Measurements from ENCODE around the gene ASPHD1.
"Not testable (repeated sequence)": the region's sequence is repeated elsewhere in the genome, so short reads cannot be mapped to it uniquely, and the experiment has no call there.

ASPHD1 gene

DNA sequence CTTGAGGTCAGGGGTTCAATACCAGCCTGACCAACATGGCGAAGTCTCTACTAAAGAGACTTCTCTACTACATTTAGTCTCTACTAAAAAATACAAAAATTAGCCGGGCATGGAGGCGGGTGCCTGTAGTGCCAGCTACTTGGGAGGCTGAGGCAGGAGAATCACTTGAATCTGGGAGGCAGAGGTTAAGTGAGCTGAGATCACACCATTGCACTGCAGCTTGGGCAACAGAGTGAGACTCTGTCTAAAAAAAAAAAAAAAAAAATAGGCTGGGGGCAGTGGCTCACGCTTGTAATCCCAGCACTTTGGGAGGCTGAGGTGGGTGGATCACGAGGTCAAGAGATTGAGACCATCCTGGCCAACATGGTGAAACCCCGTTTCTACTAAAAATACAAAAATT is 9.6 kb downstream of the ASPHD1 start:
- DNase-seq, result not testable (repeated sequence)

DNA sequence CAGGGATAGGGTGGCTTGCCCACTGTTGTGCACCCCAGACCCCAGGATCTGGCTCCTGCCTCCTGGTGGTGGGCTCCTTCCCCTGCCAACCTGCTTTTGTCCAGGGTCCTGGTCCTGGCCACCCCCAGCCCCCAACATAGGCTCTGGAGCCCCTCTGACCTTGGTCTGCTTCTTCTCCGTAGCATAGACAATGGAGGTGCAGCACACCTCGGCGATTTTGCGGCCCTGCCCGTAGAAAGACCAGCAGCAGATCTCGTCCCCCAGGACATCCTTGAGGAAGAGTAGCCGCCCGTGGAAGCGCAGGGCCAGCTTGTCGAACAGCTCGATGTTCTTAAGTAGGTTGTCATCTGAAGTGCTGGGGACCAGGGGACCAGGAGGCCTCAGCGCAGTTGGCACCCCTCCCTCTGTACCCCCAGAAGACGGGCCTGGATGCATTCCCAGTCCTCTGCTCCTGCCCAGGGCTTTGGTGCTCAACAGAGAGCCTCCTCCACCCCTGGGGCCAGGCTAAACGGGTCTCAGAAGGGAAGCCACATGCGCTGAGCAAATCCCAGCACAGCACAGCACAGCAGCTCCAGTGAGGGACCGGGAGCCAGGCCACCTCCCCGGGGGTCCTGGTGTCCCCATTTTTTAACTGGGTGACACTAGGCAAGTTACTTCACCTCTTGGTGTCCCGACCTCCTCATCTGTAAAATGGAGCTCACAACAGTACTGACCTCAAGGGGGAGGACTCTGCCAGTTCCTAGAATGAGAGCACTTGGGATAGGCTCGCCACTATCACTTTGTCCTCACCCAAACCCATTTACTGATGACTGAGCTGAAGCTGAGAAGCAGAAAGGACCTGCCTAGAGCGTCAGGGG is 10.8 kb downstream of the ASPHD1 start:
- DNase-seq, result no peak

DNA sequence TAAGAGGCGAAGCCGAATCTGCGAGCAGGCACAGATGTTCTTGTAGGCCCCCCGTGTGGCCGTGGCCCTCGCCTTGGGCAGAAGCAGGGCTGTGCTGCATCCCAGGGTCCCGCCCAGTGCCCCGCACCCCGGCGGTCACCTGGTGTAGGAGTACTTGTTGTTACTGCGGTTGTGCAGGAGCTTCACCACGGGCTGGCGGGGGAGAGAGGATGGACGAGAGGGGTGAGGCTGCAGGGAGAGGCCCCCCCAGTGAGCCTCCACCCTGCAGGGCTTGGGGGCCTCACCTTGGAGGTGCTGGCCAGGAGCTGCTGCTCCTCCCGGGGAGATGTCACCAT is 11.4 kb downstream of the ASPHD1 start:
- no peak for DNase-seq

DNA sequence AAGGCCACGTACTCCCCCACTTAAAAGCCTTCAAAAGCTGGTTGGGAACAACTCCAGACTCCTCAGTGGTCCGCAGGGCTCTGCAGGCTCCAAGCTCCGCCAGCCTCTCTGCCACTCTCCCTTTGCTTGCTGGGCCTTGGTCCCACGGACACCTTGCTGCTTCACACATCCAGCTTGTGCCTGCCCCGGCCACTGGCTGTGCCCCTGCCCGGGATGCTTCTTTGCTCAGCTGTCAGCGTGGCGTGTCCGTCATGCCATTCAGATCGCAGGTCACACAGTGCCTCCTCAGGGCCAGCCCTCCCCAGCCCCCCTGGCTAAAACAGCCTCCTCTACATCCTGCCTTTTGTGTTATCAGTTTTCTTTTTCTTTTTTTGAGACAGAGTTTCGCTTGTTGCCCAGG is 11.8 kb downstream of the ASPHD1 start:
- DNase-seq, result no peak

DNA sequence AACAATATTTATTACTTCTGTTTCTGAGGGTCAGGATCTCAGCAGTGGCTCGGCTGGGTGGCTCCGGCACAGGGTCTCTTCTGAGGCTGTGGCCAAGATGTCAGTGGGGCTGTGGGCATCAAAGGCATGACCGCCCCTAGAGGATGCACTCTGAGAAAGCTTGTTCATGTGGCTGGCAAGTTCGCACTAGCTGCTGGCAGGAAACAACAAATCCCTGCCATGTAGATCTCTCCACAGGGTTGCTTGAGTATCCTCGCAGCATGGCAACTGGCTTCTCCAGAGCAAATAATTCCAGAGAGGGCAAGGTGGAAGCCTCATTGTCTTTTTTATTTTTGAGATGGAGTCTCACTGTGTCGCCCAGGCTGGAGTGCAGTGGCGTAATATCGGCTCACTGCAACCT is 13.2 kb downstream of the ASPHD1 start:
- DNase-seq, result no peak

DNA sequence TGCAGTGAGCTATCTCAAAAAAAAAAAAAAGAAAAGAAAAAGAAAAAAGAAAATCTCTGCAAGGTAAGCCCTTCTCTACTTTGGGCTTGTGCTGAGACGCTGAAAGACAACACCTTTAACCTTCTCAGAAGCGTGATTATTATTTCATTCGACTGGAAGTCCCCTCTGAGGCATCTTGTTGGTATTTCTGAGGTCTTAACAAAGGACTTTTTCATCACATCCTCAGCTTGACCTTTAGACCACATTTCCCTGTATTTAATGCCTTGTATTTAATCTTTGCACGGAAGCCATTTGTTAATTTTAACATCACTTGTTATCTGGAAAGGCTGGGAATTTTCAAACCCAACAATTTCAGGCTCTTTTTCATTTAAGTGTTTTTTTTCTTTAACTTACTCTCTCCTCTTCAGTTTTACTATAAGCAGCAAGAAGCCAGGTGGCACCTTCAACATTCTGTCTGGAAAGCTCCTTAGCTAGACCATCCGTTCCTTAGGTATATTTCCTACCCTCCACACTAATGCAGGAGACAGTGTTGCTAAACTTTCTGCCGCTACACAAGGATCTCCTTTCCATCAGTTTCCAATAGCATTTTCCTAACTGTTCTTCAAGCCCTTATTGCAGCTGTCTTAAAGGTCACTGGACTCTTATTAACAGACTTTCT is 15.4 kb downstream of the ASPHD1 start:
- DNase-seq, result no peak

DNA sequence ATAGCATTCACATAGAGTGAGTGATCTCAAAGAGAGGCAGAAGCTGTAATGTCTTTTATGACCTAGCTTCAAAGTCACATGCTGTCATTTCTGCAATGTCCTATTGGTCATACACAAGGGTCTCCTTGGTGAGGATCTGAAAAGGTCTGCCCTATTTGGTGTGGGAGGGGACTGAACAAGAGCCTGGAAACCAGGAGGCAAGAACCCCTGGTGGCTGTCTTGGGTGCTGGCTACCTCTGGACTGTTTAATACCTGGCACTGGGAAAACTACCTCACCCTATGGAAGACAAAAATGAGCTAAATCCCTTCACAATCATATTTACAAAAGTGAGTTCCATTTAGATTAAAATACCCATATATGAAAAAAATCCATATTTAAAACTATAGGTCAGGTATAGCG is 16.7 kb downstream of the ASPHD1 start:
- no peak for DNase-seq

DNA sequence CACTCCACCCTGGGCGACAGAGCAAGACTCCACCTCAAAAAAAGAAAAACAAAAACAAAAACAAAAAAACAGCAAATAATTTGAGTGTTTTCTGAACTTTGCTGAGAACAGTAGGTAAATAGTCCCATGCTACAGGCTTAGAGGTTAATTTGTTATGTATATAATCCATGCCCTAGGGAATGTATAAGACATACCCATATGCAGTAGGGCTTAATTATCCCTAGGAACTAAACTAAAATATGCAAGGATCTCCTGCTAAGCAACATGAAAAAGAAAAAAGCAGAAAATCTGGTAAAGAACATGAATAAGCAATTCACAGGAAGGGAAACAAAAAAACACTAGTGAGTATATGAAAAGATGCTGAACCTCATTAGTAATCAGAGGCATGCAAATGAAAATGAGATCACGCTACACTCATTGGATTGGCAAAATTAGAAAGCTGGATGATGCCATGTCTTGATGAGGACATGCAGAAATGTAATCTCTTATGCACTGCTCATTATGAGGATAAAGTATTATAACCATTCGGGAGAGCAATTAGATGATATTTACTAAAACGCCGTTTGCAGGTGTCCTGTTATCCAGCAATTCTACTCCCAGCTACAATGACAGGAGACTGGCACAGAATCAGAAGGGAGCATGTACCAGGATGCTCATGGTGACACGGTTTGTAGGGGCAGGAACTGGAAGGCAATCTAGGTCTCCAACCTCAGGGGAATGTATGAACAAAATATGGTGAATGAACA is 20.2 kb downstream of the ASPHD1 start:
- no peak for DNase-seq

DNA sequence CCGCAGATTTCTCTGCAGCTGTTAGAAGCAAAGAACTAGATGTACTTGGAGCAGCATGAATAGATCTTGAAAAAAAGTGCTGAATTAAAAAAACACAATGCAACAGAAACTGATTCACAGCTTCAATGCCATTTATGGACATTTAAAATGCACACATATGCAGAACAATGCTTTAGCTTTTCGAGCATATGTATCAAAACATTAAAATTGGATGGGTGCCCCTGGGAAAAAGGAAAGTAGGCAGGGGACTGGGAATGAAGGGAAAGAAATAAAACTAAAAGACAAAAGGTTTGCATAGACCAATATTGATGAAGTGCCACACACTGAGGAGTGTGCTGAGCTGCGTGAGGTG is 20.7 kb downstream of the ASPHD1 start:
- no peak for DNase-seq

DNA sequence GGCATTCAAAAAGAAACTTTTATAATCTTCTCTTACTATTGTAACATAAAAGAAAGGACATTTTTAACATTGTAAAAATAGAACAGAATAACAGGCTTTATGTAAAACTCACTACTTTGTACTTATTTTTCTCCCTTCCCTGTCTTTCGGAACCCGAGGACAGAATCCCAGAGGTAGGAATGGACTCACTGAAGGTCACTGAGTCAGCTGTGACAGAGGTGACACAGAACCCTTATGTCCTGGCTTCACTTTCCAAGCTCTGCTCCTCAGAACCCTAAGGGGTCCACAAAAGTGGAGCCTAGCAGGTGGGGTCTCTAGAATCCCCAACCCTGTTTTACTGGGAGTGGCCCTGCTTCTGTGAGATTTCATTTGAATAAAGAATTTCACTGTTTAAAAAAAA is 22.0 kb downstream of the ASPHD1 start:
- DNase-seq, result no peak

DNA sequence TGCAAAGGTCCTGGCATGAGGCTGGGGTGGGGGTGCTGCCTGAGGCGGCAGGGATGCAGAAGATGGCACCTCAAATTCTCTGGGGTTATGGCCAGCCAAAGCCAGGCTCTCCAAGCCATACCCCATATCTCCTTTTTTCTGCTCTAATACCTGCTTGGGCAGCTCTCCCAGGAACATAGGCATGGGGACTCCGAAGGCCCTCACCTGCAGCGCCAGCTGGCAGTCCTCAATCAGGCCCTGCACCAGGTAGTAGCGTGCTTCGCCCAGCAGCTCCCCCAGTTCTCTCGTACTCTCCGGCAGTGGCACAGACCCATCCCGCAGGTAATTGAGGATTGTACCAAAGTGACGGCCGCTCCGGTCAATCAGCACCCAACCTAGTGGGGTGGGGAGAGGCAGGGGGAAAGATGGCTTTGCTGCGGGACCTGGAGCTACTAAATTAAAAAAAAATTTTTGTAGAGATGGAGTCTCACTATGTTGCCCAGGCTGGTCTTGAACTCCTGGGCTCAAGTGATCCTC is 22.8 kb downstream of the ASPHD1 start:
- no peak for DNase-seq

DNA sequence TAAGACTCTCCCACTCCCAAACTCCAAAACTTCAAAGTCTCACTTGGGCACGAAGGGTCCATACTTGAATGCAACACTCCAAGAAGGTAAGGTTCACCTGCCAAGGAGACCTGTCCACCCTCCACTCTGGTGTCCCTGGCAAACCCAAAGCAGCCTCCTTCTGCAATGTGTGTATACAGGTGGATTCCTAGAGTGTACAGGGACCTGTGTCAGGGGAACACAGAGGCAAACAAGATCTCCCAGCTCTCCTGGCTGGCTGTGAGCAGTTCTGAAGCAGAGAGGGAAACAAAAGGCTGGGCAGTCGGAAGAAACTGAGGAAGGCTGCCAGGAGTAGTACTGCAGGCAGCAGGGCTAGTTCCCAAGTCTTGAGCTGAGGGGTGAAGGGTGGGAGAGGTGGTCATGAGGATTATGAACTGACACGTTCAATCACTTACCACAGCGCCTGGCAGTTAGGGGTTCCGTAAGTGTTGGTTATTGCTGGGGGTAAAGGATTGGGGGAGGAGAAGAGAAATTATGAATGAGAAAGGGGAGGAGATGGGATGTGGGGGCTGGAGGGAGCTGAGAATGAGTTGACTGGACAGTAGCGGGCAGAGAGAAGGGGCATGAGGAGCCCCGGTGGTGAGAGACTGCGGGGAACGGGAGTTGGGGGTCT is 24.9 kb downstream of the ASPHD1 start:
- no peak for DNase-seq

DNA sequence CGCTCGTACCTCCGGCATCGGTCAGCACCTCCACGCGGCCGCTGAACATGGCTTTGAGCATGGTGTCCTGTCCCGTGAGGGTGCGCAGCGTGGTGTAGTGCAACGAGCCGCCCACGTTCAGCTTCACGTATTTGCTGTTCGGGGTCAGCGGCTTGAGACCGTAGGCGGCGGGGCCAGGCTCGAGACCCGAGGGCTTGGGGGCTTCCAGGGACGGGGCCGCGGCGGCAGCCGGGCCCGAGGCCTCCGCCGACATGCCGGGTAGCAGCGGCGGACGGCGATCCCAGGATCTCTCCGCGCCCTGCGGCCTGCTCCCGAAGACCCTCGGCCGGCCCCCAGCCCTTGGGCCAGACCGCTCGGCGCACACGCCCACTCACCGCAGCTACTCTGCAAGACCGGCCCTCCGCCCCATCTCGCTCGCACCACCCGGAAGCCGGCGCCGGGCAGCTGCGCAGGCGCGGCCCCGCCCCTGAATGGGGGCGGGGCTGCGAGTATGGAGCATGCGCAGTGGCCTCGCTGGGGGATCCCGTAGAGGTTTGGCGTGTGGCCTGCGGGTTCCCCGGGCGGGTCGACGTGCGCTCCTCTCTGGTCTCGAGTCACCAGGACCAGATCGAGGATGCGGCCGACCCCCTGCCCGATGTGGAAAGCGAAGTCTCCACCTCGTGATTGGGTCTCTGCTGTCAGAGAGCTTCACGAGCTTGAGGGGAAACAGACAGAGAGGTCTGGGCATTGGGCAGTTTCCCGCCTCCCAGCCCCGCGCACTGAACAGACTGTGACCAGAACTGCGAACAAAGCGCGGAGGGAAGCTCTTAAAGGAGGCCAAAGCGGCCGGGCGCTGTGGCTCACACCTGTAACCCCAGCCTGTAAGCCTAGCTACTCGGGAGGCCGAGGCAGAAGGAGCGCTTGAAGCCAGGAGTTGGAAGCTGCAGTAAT is 25.8 kb downstream of the ASPHD1 start, which contains the start of gene KCTD13:
Gene KCTD13, minus strand, starts transcription at position 446 of the 930 bp plus-strand sequence. Its CDS starts 193 bp downstream, at position 253.
- peak; percentile 68 for DNase-seq

DNA sequence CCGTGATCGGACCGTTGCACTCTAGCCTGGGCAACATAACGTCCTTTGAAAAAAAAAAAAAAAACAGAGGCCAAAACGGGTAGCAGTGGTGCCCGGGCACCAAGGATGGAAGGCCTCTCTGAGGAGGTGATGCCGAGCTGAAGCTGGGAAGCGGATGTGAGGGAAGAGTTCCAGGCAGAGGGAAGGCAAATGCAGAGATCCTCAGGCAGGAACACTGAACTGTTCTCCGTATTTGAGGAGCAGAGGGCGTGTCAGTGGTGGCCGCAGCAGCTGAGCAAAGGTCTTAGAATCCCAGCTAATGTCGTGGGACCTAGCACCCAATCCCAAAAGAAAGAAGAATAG is 26.4 kb downstream of the ASPHD1 start:
- no peak for DNase-seq

DNA sequence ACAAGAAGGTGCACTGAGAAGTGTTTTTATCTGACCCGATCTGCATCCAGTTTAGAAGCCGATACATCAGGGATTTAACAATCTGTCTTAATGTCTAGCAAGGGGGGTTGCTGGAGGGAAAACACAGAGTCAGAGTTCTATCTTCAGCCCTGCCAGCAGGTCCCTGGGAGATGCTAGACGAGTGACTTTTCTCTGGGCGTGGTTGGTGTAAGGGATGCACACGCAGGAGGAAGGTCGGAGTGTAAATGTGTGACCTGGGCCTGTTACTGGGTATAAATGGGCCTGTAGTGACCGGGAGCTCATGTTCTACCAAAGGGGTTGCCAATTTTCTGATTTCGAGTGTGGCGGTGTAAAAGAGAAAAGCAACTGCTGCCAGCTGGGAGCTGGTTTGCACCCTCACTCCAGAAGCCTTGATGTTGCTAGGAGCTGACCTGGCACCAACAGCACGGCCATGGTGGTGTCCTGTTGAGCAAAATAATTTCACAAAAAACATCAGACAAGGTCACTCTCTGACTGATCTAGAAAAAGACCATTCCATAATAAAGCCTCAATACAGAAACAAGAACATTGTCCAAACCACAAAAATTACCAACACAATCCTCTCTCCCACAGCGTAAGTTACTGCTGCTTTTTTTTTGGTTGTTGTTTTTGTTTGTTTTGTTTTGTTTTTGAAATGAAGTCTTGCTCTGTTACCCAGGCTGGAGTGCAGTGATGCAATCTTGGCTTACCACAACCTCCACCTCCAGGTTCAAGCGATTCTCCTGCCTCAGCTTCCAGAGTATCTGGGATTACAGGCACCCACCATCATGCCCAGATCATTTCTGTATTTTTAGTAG is 27.0 kb downstream of the ASPHD1 start:
- no peak for DNase-seq

DNA sequence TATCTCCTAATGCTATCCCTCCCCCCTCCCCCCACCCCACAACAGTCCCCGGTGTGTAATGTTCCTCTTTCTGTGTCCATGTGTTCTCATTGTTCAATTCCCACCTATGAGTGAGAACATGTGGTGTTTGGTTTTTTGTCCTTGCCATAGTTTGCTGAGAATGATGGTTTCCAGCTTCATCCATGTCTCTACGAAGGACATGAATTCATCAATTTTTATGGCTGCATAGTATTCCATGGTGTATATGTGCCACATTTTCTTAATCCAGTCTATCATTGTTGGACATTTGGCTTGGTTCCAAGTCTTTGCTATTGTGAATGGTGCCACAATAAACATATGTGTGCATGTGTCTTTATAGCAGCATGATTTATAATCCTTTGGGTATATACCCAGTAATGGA is 31.5 kb downstream of the ASPHD1 start:
- DNase-seq, result not testable (repeated sequence)

DNA sequence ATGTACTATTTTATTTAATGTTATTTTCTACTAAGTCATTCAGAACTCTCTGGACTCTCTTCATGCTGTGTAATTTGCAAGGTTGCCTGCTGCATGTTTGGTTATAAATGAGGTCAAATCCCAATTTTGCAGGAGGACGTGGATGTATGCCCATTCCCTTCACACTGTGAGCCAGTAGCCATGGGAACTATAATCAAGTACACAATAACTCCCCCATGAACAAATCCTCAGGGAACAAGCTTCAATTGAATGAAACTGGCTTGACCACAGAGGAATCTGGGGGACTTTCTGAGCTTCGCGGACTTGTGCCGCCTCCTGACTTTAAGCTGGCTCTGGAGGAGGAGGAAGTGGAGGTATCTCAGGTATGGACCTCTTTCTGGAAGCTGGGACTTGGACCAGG is 40.4 kb downstream of the ASPHD1 start:
- no peak for DNase-seq

DNA sequence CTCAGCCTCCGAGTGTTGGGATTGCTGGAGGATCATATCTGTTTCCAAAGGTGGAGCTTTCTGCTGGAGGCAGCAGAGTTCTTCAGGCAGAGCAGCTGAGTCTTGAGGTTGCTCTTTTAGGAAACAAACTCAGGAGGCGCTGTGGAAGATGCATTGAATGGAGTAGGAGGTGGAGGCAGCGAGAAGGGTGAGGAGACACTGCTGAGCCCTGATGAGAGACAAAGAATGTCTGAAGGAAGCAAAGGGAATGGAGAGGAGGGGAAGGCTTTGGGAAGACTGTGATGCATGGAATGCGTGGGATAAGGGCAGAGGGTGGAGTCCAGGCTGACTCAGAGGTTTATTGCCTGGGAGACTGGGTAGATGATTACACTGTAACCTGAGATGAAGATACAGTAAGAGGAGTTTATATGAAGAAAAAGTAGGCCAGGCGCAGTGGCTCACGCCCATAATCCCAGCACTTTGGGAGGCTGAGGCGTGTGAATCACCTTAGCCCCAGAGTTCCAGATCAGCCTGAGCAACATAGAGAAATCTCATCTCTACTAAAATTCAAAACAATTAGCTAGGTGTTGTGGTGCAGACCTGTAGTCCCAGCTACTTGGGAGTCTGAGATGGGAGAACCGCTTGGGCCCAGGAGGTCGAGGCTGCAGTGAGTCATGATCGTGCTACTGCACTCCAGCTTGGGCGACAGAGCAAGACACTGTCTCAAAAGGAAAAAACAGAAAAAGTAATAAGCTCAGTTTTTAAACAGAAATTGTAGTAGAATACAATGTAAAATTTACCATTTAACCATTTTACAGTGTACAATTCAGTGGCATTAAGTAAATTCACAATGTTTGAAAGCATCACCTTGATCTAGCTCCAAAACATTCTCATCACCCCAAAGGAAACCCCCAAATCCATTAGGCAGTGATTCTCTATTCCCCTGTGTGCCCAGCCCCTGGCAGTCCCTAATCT is 43.8 kb downstream of the ASPHD1 start:
- DNase-seq, result peak; percentile 94

DNA sequence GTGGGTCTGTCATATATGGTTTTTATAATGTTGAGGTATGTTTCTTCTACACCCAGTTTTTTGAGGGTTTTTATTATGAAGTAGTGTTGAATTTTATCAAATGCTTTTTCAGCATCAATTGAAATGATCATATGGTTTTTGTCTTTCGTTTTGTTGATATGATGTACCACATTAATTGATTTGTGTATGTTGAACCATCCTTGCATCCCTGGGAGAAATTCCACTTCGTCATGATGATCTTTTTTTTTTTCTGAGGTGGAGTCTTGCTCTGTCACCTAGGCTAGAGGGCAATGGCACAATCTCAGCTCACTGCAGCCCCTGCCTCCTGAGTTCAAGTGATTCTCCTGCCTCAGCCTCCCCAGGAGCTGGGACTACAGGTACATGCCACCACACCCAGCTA is 47.6 kb downstream of the ASPHD1 start:
- no peak for DNase-seq
